GM10266 (cell line): ENCODE measurements around the gene TNFRSF19.

Experiments used
- DNase-seq: peaks from one replicate; pipeline ENCODE4 v3.0.0; 2012; ENCODE audit errors: extremely low spot score
- CTCF ChIP-seq: IDR thresholded peaks from 2 replicates; pipeline ENCODE4 v1.5.1; 2012; ENCODE audit warnings: mild to moderate bottlenecking, low read depth; ENCODE audit not compliant: control insufficient read depth, insufficient read depth; ENCODE audit errors: missing control alignments

TNFRSF19 gene

GRCh38 chr13:23709536-23709935 is 139.3 kb downstream of the TNFRSF19 start:
- no peak for DNase-seq
- TF ChIP-seq CTCF: peak; percentile 29

- no peak for TF ChIP-seq CTCF
- no peak for DNase-seq
Observed at GRCh38 chr13:23710366-23710765, 140.2 kb downstream of the TNFRSF19 start.

- no peak for DNase-seq
- TF ChIP-seq CTCF: no peak
Observed at GRCh38 chr13:23711355-23711754, 141.1 kb downstream of the TNFRSF19 start.

- no peak for DNase-seq
- TF ChIP-seq CTCF: no peak
Observed at GRCh38 chr13:23714672-23715071, 144.5 kb downstream of the TNFRSF19 start.

- no peak for TF ChIP-seq CTCF
- no peak for DNase-seq
Observed at GRCh38 chr13:23715092-23715761, 145.0 kb downstream of the TNFRSF19 start.

GRCh38 chr13:23715762-23716235 is 145.6 kb downstream of the TNFRSF19 start:
- no peak for DNase-seq
- peak; percentile 47 for TF ChIP-seq CTCF

GRCh38 chr13:23716401-23716800 is 146.2 kb downstream of the TNFRSF19 start:
- DNase-seq: no peak
- TF ChIP-seq CTCF: no peak
